Myocyte (in vitro differentiated cells): ENCODE results near the gene MRPL41. TPM values are rescaled to one million over a fixed set of nuclear protein-coding genes. Genes with fewer than 3 reads are reported as not detected.
"Not testable (repeated sequence)": the region's sequence is repeated elsewhere in the genome, so short reads cannot be mapped to it uniquely, and the experiment has no call there.

Source experiments
- DNase-seq: peaks from one replicate; pipeline ENCODE4 v3.0.0-alpha.2; 2012; ENCODE audit warnings: low read depth
- total RNA-seq: library from RNA; depleted of rRNA; stranded (reverse); fragments of >200 nt; gene quantifications from 2 replicates; pipeline ENCODE4 v1.2.3, GENCODE V29; 2014

The MRPL41 gene
- total RNA-seq, 1 donor from 2014 or later, result 64.9 TPM

DNA sequence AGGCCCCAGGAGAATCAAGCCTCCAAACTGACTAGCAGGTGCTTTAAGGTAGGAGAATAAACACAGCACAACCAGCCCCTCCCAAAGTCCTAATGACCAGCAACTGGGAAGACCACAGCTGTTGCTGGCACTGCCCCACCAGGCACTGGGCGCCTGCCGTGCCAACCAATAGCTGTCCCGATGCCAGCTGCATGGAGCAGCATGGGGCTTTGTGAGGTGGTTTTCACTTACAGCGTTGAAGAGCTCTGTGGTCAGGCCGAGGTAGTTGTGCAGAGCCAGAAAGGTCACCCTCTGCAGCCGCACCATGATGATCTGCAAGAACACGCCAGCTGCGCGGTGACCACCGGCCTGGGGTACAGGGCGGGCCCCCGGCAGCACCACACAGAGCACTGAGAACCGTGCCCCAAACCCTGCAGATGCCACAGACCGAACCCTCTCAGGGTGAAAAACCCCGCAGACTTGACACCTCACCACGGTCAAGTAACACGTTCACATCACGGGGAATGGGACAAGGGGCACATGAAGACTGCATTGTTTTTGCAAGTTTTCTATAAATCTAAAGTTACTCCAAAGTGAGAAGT lies 30.2 kb upstream of the MRPL41 start:
- DNase-seq, result peak; percentile 97

- no peak for DNase-seq
These were observed 28.8 kb upstream of the MRPL41 start for GRCh38 chr9:137522746-137523455.

GRCh38 chr9:137524161-137524980 lies 27.3 kb upstream of the MRPL41 start:
- DNase-seq, result no peak

GRCh38 chr9:137524981-137525317 lies 26.7 kb upstream of the MRPL41 start:
- DNase-seq, result no peak

- DNase-seq, result no peak
These were observed 21.3 kb upstream of the MRPL41 start for GRCh38 chr9:137530331-137530730.

DNA sequence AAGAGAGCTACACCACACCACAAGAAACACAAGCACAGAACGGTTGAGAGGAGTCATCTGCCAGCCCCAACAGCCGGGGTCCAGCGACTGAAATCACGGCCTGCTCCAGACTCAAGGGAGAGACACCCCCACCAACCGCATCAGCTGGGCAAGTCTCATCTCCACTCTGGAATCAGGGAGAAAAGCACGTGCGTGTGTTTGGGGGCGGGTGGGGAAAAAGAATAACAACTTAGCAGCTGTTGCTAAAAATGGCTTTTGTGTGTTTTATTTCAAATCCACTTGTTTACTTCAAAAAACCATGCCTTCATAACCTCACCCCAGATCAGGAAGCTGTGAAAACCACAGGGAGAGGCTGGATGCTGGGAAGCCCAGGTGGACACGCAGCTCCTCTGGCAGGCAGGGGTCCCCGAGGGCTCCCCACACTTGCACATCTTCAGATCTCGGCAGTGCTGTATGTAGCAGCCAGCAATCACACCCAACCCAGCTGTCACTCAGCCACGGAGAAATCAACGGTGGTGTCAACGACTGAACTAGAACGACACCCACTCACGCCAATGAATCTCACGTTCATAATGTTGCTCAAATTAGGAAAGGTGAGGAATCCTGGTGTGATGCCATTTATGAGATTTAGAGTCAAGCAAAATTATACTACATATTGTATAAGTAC lies 20.4 kb upstream of the MRPL41 start:
- peak; percentile 90 for DNase-seq

GRCh38 chr9:137532891-137533468 lies 18.7 kb upstream of the MRPL41 start:
- DNase-seq, result not testable (repeated sequence)

DNA sequence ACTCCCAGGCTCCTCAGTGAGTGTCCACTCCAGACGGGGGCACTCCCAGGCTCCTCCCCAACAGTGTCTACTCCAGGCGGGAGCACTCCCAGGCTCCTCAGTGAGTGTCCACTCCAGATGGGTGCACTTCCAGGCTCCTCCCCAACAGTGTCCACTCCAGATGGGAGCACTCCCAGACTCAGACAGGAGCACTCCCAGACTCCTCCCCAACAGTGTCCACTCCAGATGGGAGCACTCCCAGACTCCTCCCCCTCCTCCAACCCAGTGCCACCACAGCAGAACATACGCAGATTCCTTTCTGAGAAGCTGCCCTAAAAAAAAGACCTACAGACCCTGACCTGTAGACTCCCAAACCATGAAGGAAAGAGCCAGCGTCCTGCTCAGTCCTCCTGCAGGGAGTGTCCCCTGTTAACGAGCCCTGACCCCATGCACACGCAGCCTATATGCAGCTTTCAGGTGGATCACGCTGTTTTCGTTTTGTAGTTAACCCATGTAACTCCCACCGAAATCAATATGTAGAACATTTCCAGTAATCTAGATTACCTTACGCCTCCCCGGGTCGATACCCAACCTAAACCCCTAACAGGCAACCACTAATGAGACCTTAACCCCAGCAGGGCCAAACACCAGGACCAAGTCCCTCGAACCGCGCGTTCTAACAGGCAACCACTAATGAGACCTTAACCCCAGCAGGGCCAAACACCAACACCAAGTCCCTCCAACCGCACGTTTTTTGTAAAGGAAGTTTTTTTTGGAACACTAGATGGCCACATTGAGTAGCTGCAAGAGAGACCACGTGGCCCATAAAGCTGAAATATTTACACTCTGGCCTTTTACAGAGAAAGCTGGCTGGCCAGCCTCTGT lies 17.2 kb upstream of the MRPL41 start:
- DNase-seq, result peak; percentile 71

GRCh38 chr9:137535120-137535428 lies 16.6 kb upstream of the MRPL41 start:
- no peak for DNase-seq

- not testable (repeated sequence) for DNase-seq
These were observed 15.0 kb upstream of the MRPL41 start for GRCh38 chr9:137536594-137537131.

DNA sequence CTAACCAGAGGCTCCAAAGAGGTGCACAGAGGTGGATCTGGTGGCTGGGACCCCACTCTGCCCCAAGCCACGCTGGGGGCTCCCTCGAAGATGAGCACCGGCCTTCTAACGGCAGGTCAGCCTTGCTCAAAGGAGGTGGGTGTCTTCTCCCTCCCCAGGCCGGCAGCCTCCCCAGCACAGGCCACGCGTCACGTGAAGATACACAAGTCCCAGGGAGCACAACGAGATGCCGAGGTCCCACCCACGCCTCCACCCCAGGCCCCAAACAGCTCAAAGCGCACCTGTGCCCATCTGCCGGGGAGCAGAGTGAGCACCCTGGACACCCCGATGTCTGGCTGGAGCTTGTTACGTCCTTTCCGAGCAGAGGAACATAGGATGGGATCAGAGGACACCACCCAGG lies 13.6 kb upstream of the MRPL41 start:
- no peak for DNase-seq

GRCh38 chr9:137540536-137540935 lies 11.1 kb upstream of the MRPL41 start:
- no peak for DNase-seq

DNA sequence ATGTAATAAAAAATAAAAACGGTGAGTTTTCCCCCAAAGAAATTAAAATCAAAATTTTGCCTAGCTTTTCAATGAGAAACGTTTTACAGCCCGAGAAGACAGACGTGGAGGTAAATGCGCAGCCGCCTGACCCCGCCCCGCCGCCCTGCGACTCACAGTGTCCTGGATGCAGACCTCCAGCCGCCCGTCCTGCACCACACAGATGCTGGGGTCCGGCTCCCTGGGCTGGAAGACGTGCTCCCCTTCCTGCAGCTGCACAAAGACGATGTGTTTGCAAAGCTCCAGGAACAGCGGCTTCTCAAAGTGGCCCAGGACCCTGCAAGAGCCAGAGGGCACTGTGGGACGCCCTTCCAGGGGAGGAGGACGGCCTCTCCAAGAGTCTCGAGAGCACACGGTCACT lies 9.2 kb upstream of the MRPL41 start:
- DNase-seq, result no peak

DNA sequence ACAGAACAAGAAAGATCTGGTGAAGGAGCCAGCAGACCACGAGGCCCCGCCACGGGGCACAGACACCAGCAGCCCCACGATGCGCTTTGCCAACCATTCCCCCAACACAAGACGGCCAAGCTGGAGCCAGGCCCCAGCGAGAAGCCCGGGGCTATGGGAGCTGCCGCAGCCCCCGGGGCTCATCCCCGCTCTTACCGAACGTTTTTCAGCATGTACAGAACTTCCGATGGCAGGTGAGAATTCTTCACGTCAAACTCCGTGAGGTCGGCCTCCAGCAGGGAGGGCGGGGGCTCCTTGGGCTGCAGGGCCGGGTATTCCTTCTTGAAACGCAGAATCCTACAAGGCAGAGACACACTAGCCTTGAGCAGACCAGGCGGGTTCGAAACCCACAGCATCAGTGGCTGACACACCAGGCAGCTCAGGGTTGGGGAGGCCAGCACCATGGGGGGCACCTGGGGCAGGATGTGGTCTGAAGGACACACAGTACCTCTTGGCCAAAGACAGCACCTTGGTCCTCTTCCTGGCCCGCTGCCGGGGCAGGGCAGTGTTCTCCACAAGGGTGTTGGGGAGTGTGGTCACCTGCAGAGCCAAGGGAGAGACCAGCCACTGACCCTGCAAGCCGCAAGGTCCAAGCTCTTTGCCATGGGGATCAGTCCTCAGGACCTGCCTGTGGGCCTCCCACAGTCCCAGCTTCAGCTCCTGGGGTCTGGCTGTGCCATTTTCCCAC lies 8.3 kb upstream of the MRPL41 start:
- no peak for DNase-seq

DNA sequence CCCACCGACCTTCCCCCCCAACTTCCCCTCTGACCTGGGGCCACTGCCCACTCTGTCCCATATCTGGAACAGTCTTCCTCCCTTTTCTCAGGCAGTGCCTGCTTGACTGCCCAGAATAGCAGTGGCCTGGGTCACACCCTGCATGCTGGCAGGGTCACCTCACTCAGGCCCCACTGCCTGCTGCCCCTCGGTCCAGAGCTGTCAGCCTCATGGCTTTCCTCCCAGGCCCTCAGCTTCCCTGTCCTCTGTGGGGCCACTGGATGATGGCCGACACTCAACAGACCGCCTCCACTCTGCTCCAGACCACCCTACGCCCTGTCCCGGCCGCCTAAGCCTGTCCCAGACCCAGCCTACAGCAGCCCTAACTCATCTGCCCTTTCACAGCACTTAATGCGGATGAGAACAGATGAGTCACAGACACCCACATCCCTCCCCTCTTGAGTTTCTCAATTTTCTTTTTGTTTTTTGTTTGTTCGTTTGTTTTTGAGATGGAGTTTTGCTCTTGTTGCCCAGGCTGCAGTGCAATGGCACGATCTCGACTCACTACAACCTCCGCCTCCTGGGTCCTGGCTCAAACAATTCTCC lies 7.4 kb upstream of the MRPL41 start:
- no peak for DNase-seq

- DNase-seq, result no peak
These were observed 6.6 kb upstream of the MRPL41 start for GRCh38 chr9:137545123-137545522.

DNA sequence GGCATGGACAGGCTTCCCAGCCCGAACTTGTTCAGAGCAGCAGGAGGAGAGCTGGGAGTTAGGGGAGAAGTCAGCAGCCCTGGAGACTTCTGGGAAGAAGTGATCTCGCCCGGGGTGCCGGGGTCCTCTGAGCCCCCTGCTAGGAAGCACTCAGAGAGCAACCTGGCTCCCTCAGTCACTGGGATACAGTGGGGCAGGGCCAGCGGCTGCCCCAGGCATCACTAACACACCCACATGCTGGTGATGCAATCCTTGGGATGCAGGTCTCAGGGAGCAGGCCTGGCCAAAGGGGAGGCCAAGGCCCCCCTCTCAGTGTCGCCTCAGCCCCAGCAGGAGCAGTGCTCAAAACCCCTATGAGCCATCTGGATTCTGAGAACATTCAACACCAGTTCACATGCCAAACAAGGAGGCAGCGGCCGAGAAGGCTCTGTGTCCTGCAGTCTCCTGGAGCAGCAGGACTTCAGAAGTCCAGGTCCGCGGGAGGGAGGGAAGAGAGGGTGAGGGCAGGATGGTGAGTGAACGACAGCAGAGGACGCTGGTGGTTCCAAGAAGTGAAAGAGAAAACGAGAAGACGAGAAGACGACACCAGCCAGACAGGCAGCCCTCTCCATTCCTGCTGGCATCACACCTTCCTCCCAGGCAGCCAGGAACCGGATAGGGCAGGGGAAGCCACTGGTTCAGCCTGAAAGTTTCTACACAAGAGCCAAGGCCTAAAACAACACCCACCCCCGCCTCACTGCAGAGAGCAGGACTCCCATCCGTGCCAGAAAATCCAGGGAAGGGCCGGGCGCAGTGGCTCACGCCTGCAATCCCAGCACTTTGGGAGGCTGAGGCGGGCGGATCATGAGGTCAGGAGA lies 3.8 kb upstream of the MRPL41 start:
- no peak for DNase-seq

- DNase-seq, result peak; percentile 75
These were observed 1.5 kb upstream of the MRPL41 start, which contains the start of gene PNPLA7 for GRCh38 chr9:137550231-137550621. Gene PNPLA7, minus strand, starts transcription at chr9:137550402. Its CDS starts 205 bp downstream, at chr9:137550197.
